ENCODE data around the gene SMC5. TPM values are rescaled to one million over a fixed set of nuclear protein-coding genes. Genes with fewer than 3 reads are reported as not detected.
A peak's percentile ranks its signal among the peaks of the same experiment; 100 is the strongest.
"Not testable (repeated sequence)": the region's sequence is repeated elsewhere in the genome, so short reads cannot be mapped to it uniquely, and the experiment has no call there.

The SMC5 gene
- total RNA-seq, 2 donors from 2014 or later = 32.6 to 47.1 TPM

GRCh38 chr9:70290626-70291025 lies 31.8 kb downstream of the SMC5 start:
- Mint-ChIP-seq H3K27ac (no peak overlapping the region), H3K9me3 (no peaks in the 10 kb centered on the region), H3K4me1 (ENCODE audit: low read depth in 2 of 2) (peaks cover 11 to 28% of the 10 kb centered on the region in 2 donors), H3K4me3 (no peak overlapping the region), H3K27me3 (no peaks in the 10 kb centered on the region), H3K36me3 (peaks cover 43% of the 10 kb centered on the region)
- DNase-seq (ENCODE audit: low spot score) = no peak
- ATAC-seq = no peak

- Mint-ChIP-seq H3K9me3 (no peaks in the 10 kb centered on the region), H3K27ac (no peak overlapping the region), H3K27me3 (no peaks in the 10 kb centered on the region), H3K4me3 (no peak overlapping the region), H3K36me3 (peaks cover 43% of the 10 kb centered on the region), H3K4me1 (ENCODE audit: low read depth in 2 of 2) (peaks cover 11 to 28% of the 10 kb centered on the region in 2 donors)
- ATAC-seq (no peak), DNase-seq (ENCODE audit: low spot score) (no peak)
Measured at GRCh38 chr9:70291446-70291845, 32.7 kb downstream of the SMC5 start.

- Mint-ChIP-seq H3K27me3 (no peaks in the 10 kb centered on the region), H3K36me3 (peaks cover 43% of the 10 kb centered on the region)
Measured at GRCh38 chr9:70292253-70292652, 33.5 kb downstream of the SMC5 start.

GRCh38 chr9:70293214-70293613 lies 34.4 kb downstream of the SMC5 start:
- no peaks in the 10 kb centered on the region for H3K27me3 Mint-ChIP-seq
- peaks cover 44% of the 10 kb centered on the region for H3K36me3 Mint-ChIP-seq
- peaks cover 11 to 21% of the 10 kb centered on the region in 2 donors for H3K4me1 Mint-ChIP-seq (ENCODE audit: low read depth in 2 of 2)
- no peak overlapping the region for H3K4me3 Mint-ChIP-seq
- ATAC-seq (no peak), DNase-seq (ENCODE audit: low spot score) (no peak)
- H3K9me3 Mint-ChIP-seq = no peaks in the 10 kb centered on the region
- no peak overlapping the region for H3K27ac Mint-ChIP-seq

More at GRCh38 chr9:70292253-70292652, 33.5 kb downstream of the SMC5 start:
- Mint-ChIP-seq H3K27ac (no peak overlapping the region), H3K4me3 (no peak overlapping the region), H3K9me3 (no peaks in the 10 kb centered on the region), H3K4me1 (ENCODE audit: low read depth in 2 of 2) (peaks cover 11 to 28% of the 10 kb centered on the region in 2 donors)
- ATAC-seq = no peak
- no peak for DNase-seq (ENCODE audit: low spot score)

- Mint-ChIP-seq H3K27me3 (no peaks in the 10 kb centered on the region), H3K27ac (no peak overlapping the region), H3K4me1 (ENCODE audit: low read depth in 2 of 2) (peaks cover 11 to 14% of the 10 kb centered on the region in 2 donors), H3K4me3 (no peak overlapping the region), H3K36me3 (peaks cover 57% of the 10 kb centered on the region), H3K9me3 (no peaks in the 10 kb centered on the region)
- DNase-seq (ENCODE audit: low spot score) (no peak), ATAC-seq (no peak)
Measured at GRCh38 chr9:70297141-70297540, 38.4 kb downstream of the SMC5 start.

GRCh38 chr9:70298245-70298771 lies 39.5 kb downstream of the SMC5 start:
- peaks cover 49% of the 10 kb centered on the region for H3K36me3 Mint-ChIP-seq
- H3K4me1 Mint-ChIP-seq (ENCODE audit: low read depth in 2 of 2) = peaks cover 10 to 14% of the 10 kb centered on the region in 2 donors
- no peak overlapping the region for H3K4me3 Mint-ChIP-seq
- ATAC-seq (no peak), DNase-seq (ENCODE audit: low spot score) (no peak)
- no peaks in the 10 kb centered on the region for H3K27me3 Mint-ChIP-seq
- H3K27ac Mint-ChIP-seq = no peak overlapping the region
- no peaks in the 10 kb centered on the region for H3K9me3 Mint-ChIP-seq

- Mint-ChIP-seq H3K9me3 (no peaks in the 10 kb centered on the region), H3K27me3 (no peaks in the 10 kb centered on the region), H3K4me1 (ENCODE audit: low read depth in 2 of 2) (peaks cover 0 to 2% of the 10 kb centered on the region in 2 donors), H3K4me3 (no peak overlapping the region), H3K36me3 (peaks cover 40% of the 10 kb centered on the region), H3K27ac (no peak overlapping the region)
- ATAC-seq = no peak
- DNase-seq (ENCODE audit: low spot score) = no peak
Measured at GRCh38 chr9:70303268-70303667, 44.5 kb downstream of the SMC5 start.

- ATAC-seq (no peak), DNase-seq (ENCODE audit: low spot score) (no peak)
- H3K27me3 Mint-ChIP-seq = no peaks in the 10 kb centered on the region
- peaks cover 0 to 2% of the 10 kb centered on the region in 2 donors for H3K4me1 Mint-ChIP-seq (ENCODE audit: low read depth in 2 of 2)
- H3K36me3 Mint-ChIP-seq = peaks cover 37% of the 10 kb centered on the region
- H3K4me3 Mint-ChIP-seq = no peak overlapping the region
- no peak overlapping the region for H3K27ac Mint-ChIP-seq
- H3K9me3 Mint-ChIP-seq = no peaks in the 10 kb centered on the region
Measured at GRCh38 chr9:70304810-70305209, 46.0 kb downstream of the SMC5 start.

- DNase-seq (ENCODE audit: low spot score) (no peak), ATAC-seq (no peak)
- H3K4me1 Mint-ChIP-seq (ENCODE audit: low read depth in 2 of 2) = peaks cover 0 to 9% of the 10 kb centered on the region in 2 donors
- no peaks in the 10 kb centered on the region for H3K27me3 Mint-ChIP-seq
- no peak overlapping the region for H3K4me3 Mint-ChIP-seq
- no peak overlapping the region for H3K27ac Mint-ChIP-seq
- no peaks in the 10 kb centered on the region for H3K9me3 Mint-ChIP-seq
- H3K36me3 Mint-ChIP-seq = peaks cover 19% of the 10 kb centered on the region
Measured at GRCh38 chr9:70315389-70315788, 56.6 kb downstream of the SMC5 start.

- H3K27ac Mint-ChIP-seq = no peak overlapping the region
- ATAC-seq (no peak), DNase-seq (ENCODE audit: low spot score) (no peak)
- H3K4me3 Mint-ChIP-seq = no peak overlapping the region
- no peaks in the 10 kb centered on the region for H3K9me3 Mint-ChIP-seq
- no peaks in the 10 kb centered on the region for H3K27me3 Mint-ChIP-seq
- H3K4me1 Mint-ChIP-seq (ENCODE audit: low read depth in 2 of 2) = peaks cover 0 to 5% of the 10 kb centered on the region in 2 donors
- peaks cover 15% of the 10 kb centered on the region for H3K36me3 Mint-ChIP-seq
Measured at GRCh38 chr9:70318002-70318401, 59.2 kb downstream of the SMC5 start.

- Mint-ChIP-seq H3K27me3 (no peaks in the 10 kb centered on the region), H3K4me1 (ENCODE audit: low read depth in 2 of 2) (no peaks in the 10 kb centered on the region), H3K9me3 (no peaks in the 10 kb centered on the region), H3K36me3 (peaks cover 36% of the 10 kb centered on the region), H3K4me3 (no peak overlapping the region), H3K27ac (no peak overlapping the region)
- ATAC-seq (no peak), DNase-seq (ENCODE audit: low spot score) (no peak)
Measured at GRCh38 chr9:70322096-70322495, 63.3 kb downstream of the SMC5 start.

- ATAC-seq = no peak
- H3K4me1 Mint-ChIP-seq (ENCODE audit: low read depth in 2 of 2) = peaks cover 0 to 6% of the 10 kb centered on the region in 2 donors
- DNase-seq (ENCODE audit: low spot score) = no peak
- H3K9me3 Mint-ChIP-seq = no peaks in the 10 kb centered on the region
- H3K27ac Mint-ChIP-seq = peak overlapping the region in 1 of 2 donors; percentile 42
- peaks cover 55% of the 10 kb centered on the region for H3K36me3 Mint-ChIP-seq
- no peak overlapping the region for H3K4me3 Mint-ChIP-seq
- H3K27me3 Mint-ChIP-seq = no peaks in the 10 kb centered on the region
Measured at GRCh38 chr9:70324963-70325362, 66.2 kb downstream of the SMC5 start.

GRCh38 chr9:70328625-70329024 lies 69.8 kb downstream of the SMC5 start:
- not testable (repeated sequence) for DNase-seq (ENCODE audit: low spot score); H3K4me3 Mint-ChIP-seq; H3K27ac Mint-ChIP-seq; H3K27me3 Mint-ChIP-seq; H3K4me1 Mint-ChIP-seq (ENCODE audit: low read depth in 2 of 2); ATAC-seq; H3K9me3 Mint-ChIP-seq
- H3K36me3 Mint-ChIP-seq = peaks cover 45% of the 10 kb centered on the region

GRCh38 chr9:70340572-70340971 lies 81.8 kb downstream of the SMC5 start:
- H3K27ac Mint-ChIP-seq = peak overlapping the region in 1 of 2 donors; percentile 41
- H3K4me1 Mint-ChIP-seq (ENCODE audit: low read depth in 2 of 2) = no peaks in the 10 kb centered on the region
- DNase-seq (ENCODE audit: low spot score) (no peak), ATAC-seq (no peak)
- no peaks in the 10 kb centered on the region for H3K27me3 Mint-ChIP-seq
- H3K4me3 Mint-ChIP-seq = no peak overlapping the region
- H3K9me3 Mint-ChIP-seq = no peaks in the 10 kb centered on the region
- H3K36me3 Mint-ChIP-seq = peaks cover 5% of the 10 kb centered on the region

GRCh38 chr9:70347046-70347445 lies 88.3 kb downstream of the SMC5 start:
- Mint-ChIP-seq H3K36me3 (peaks cover 5% of the 10 kb centered on the region), H3K9me3 (no peaks in the 10 kb centered on the region), H3K27me3 (no peaks in the 10 kb centered on the region), H3K27ac (no peak overlapping the region), H3K4me3 (no peak overlapping the region), H3K4me1 (ENCODE audit: low read depth in 2 of 2) (no peaks in the 10 kb centered on the region)
- no peak for DNase-seq (ENCODE audit: low spot score)
- no peak for ATAC-seq
